SK-N-MC (cell line): Measurements from ENCODE around the gene PPM1B.

Source experiments
- EZH2 ChIP-seq: fragments of 200-600 bp; sonication (generic); IDR thresholded peaks from one replicate; pipeline ENCODE4 v1.6.1; 2017; ENCODE audit warnings: antibody characterized with exemption
- FOXP2 ChIP-seq: optimal IDR thresholded peaks from 2 replicates; pipeline ENCODE3; 2011; ENCODE audit warnings: mild to moderate bottlenecking, moderate library complexity; ENCODE audit not compliant: insufficient read depth; ENCODE audit errors: extremely low read length, control extremely low read depth
- POLR2AphosphoS5 ChIP-seq: IDR thresholded peaks from 2 replicates; pipeline ENCODE4 v1.6.1; 2012; ENCODE audit warnings: mild to moderate bottlenecking, low read depth, low read length, borderline replicate concordance

DNA sequence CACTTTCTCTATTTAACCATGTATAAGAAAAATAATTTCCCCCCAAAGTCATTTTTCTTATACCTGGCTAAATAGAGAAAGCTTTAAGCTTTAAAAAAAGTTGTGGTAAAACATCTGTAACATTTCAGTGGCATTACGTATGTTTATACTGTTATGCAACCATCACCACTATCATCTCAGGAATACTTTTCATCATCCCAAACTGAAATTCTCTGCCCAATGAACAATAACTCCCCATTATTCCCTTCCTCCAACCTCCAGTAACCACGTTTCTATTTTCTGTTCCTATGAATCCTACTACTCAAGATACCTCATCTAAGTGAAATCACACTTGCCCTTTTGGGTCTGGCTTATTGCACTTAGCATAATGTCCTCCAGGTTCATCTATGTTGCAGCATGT is 104.9 kb downstream of the PPM1B start:
- no peak for TF ChIP-seq POLR2AphosphoS5
- no peak for TF ChIP-seq EZH2
- no peak for TF ChIP-seq FOXP2
